IMR-90 (cell line): ENCODE measurements around the gene MLST8. TPM values are rescaled to one million over a fixed set of nuclear protein-coding genes. Genes with fewer than 3 reads are reported as not detected.

Experiments
- ATAC-seq: fragments of 200-7000 bp; cut with Tn5 transposase; 2 replicates; pipeline ENCODE4 v1.9.1; 2020; ENCODE audit warnings: low read depth, mild to moderate bottlenecking, moderate library complexity
- BruUV-seq: library from RNA; stranded (reverse); fragments of 400-500 nt; replicated peaks from 2 replicates; lab custom pipeline; 2021; lab: Mats Ljungman, UMichigan
- CTCF ChIA-PET: fragments of 300-600 bp; formaldehyde crosslinking; extraction: SDS; loops from one replicate; lab custom pipeline; 2021; ENCODE audit warnings: antibody characterized with exemption; lab: Yijun Ruan, JAX
- POLR2A ChIA-PET: fragments of 300-600 bp; sonication (Branson Sonifier 250); formaldehyde crosslinking; loops from one replicate; lab custom pipeline; 2022; ENCODE audit warnings: antibody characterized with exemption; ENCODE audit not compliant: unreplicated experiment; lab: Charles Lee
- DNase-seq: peaks from one replicate; pipeline ENCODE4 v3.0.0; 2013
- H2AFZ ChIP-seq: replicated peaks from 2 replicates; pipeline ENCODE3; 2013; ENCODE audit warnings: low read length, mild to moderate bottlenecking; ENCODE audit not compliant: poor library complexity
- H2AK5ac ChIP-seq: 2 replicates; pipeline ENCODE4 v1.6.1; 2013; ENCODE audit warnings: low read depth, low read length, inconsistent platforms
- H2AK9ac ChIP-seq: replicated peaks from 2 replicates; pipeline ENCODE3; 2013; ENCODE audit warnings: mild to moderate bottlenecking, low read depth, low read length, moderate library complexity; ENCODE audit not compliant: poor library complexity
- H2BK120ac ChIP-seq: 2 replicates; pipeline ENCODE4 v1.6.1; 2013; ENCODE audit warnings: low read depth, low read length, inconsistent platforms
- H2BK15ac ChIP-seq: 3 replicates; pipeline ENCODE4 v1.6.1; 2013; ENCODE audit warnings: low read depth, low read length, inconsistent platforms
- H2BK20ac ChIP-seq: 2 replicates; pipeline ENCODE4 v1.6.1; 2013; ENCODE audit warnings: low read depth, mild to moderate bottlenecking, inconsistent platforms, low read length, moderate library complexity
- H2BK5ac ChIP-seq: 2 replicates; pipeline ENCODE4 v1.6.1; 2013; ENCODE audit warnings: mild to moderate bottlenecking, low read depth, low read length, inconsistent platforms; ENCODE audit not compliant: poor library complexity, severe bottlenecking
- H3K14ac ChIP-seq: replicated peaks from 2 replicates; pipeline ENCODE4 v1.6.1; 2013; ENCODE audit warnings: low read depth, low read length, inconsistent platforms
- H3K18ac ChIP-seq: 2 replicates; pipeline ENCODE4 v1.6.1; 2013; ENCODE audit warnings: low read depth, low read length, control low read depth
- H3K23ac ChIP-seq: 2 replicates; pipeline ENCODE4 v1.6.1; 2013; ENCODE audit warnings: low read depth, low read length, inconsistent platforms
- H3K27ac ChIP-seq: 2 replicates; pipeline ENCODE4 v1.5.1; 2013; ENCODE audit warnings: mild to moderate bottlenecking, control low read depth, low read length; ENCODE audit not compliant: insufficient read depth
- H3K27me3 ChIP-seq: 2 replicates; pipeline ENCODE4 v1.6.1; 2013; ENCODE audit warnings: low read length; ENCODE audit not compliant: control insufficient read depth, insufficient read depth
- H3K36me3 ChIP-seq: 2 replicates; pipeline ENCODE4 v1.6.1; 2013; ENCODE audit warnings: low read length, mixed read lengths; ENCODE audit not compliant: control insufficient read depth, insufficient read depth
- H3K4ac ChIP-seq: 2 replicates; pipeline ENCODE4 v1.6.1; 2013; ENCODE audit warnings: low read depth, low read length, inconsistent platforms
- H3K4me1 ChIP-seq: 2 replicates; pipeline ENCODE4 v1.6.1; 2013; ENCODE audit warnings: low read length, mixed read lengths; ENCODE audit not compliant: control insufficient read depth, insufficient read depth
- H3K4me2 ChIP-seq: 2 replicates; pipeline ENCODE4 v1.6.1; 2013; ENCODE audit warnings: low read depth, mild to moderate bottlenecking, control low read depth, low read length, moderate library complexity
- H3K4me3 ChIP-seq: 2 replicates; pipeline ENCODE4 v1.5.1; 2013; ENCODE audit warnings: low read depth, mild to moderate bottlenecking, control low read depth, low read length, moderate library complexity; ENCODE audit not compliant: insufficient read depth
- H3K56ac ChIP-seq: 2 replicates; pipeline ENCODE4 v1.6.1; 2013; ENCODE audit warnings: low read length, inconsistent platforms; ENCODE audit not compliant: insufficient read depth; ENCODE audit errors: extremely low read depth
- H3K79me1 ChIP-seq, 2 experiments: 2 replicates each; pipeline ENCODE4 v1.6.1; 2013; ENCODE audit warnings: low read length in 2 of 2, inconsistent platforms in 1 of 2, low read depth in 1 of 2
- H3K9ac ChIP-seq: 2 replicates; pipeline ENCODE4 v1.6.1; 2013; ENCODE audit warnings: low read depth, low read length, control low read depth
- H3K9me1 ChIP-seq: 2 replicates; pipeline ENCODE4 v1.6.1; 2013; ENCODE audit warnings: low read length, inconsistent platforms; ENCODE audit not compliant: insufficient read depth
- H3K9me3 ChIP-seq: 2 replicates; pipeline ENCODE4 v1.6.1; 2013; ENCODE audit warnings: low read length; ENCODE audit not compliant: control insufficient read depth, insufficient read depth
- H4K20me1 ChIP-seq: 2 replicates; pipeline ENCODE4 v1.6.1; 2013; ENCODE audit warnings: low read length, inconsistent platforms; ENCODE audit not compliant: insufficient read depth
- H4K5ac ChIP-seq: 2 replicates; pipeline ENCODE4 v1.6.1; 2013; ENCODE audit warnings: mild to moderate bottlenecking, low read depth, low read length, control low read depth
- H4K8ac ChIP-seq, 2 experiments: 2 replicates each; pipeline ENCODE4 v1.6.1; 2013; ENCODE audit warnings: low read depth in 2 of 2, low read length in 2 of 2, control low read depth in 1 of 2, inconsistent platforms in 1 of 2
- H4K91ac ChIP-seq: 2 replicates; pipeline ENCODE4 v1.6.1; 2013; ENCODE audit warnings: low read depth, low read length, inconsistent platforms; ENCODE audit not compliant: insufficient read depth
- FOS ChIP-seq: fragments of 150-350 bp; IDR thresholded peaks from 2 replicates; pipeline ENCODE4 v1.6.1; 2016; ENCODE audit warnings: low read depth, low read length
- MAFK ChIP-seq: IDR thresholded peaks from 2 replicates; pipeline ENCODE4 v1.6.1; 2012; ENCODE audit warnings: low read depth, low read length, improper control_type of control experiment
- MAZ ChIP-seq: IDR thresholded peaks from 2 replicates; pipeline ENCODE4 v1.6.1; 2012; ENCODE audit warnings: low read depth, mild to moderate bottlenecking, low read length, improper control_type of control experiment, moderate library complexity, borderline replicate concordance
- MXI1 ChIP-seq: IDR thresholded peaks from 2 replicates; pipeline ENCODE4 v1.6.1; 2012; ENCODE audit warnings: low read depth, mild to moderate bottlenecking, low read length, moderate library complexity, borderline replicate concordance
- RCOR1 ChIP-seq: IDR thresholded peaks from 2 replicates; pipeline ENCODE4 v1.6.1; 2012; ENCODE audit warnings: mild to moderate bottlenecking, low read length, improper control_type of control experiment; ENCODE audit not compliant: insufficient replicate concordance
- RFX5 ChIP-seq: IDR thresholded peaks from 2 replicates; pipeline ENCODE4 v1.8.0; 2012; ENCODE audit warnings: low read depth, mild to moderate bottlenecking, low read length, moderate library complexity
- WGBS, 2 experiments: methylation state at CpG; one replicate each; pipeline versions ENCODE4 v1.1.5 to v1.1.7; 2013; ENCODE audit warnings: missing lambda C conversion rate in 2 of 2; ENCODE audit not compliant: insufficient read length in 1 of 2; ENCODE audit errors: extremely low coverage in 2 of 2; 5-methylcytosine and 5-hydroxymethylcytosine counted together
- dilution Hi-C: fragments of 300-500 bp; cut with HindIII; formaldehyde crosslinking; loops from one replicate; pipeline ENCODE4 v1.14.3; 2018; ENCODE audit warnings: low sequenced_read_pairs; ENCODE audit not compliant: unreplicated experiment
- in situ Hi-C: fragments of 300-500 bp; cut with MboI; formaldehyde crosslinking; loops from 3 replicates; pipeline ENCODE4 v1.14.3; 2019; ENCODE audit warnings: low sequenced_read_pairs, inconsistent platforms, mixed read lengths
- intact Hi-C: fragments of 100-400 bp; cut with micrococcal nuclease; formaldehyde crosslinking; loops from 2 replicates; pipeline ENCODE4 v1.10.0; 2022
- polyA plus RNA-seq, 3 experiments: library from polyadenylated mRNA; depleted of rRNA; stranded (reverse); fragments of >200 nt; gene quantifications; 2 replicates each; pipeline ENCODE4 v1.2.3, GENCODE V29; 2012; ENCODE audit warnings: low replicate concordance in 1 of 3
- total RNA-seq: library from RNA; depleted of rRNA; stranded (reverse); fragments of >200 nt; gene quantifications from 2 replicates; pipeline ENCODE4 v1.2.3, GENCODE V29; 2012

MLST8 gene
- total and polyA plus RNA-seq, 2 of the 4 experiments (the other 2 are of a cell fraction), result 34.4 to 93.7 TPM

DNA sequence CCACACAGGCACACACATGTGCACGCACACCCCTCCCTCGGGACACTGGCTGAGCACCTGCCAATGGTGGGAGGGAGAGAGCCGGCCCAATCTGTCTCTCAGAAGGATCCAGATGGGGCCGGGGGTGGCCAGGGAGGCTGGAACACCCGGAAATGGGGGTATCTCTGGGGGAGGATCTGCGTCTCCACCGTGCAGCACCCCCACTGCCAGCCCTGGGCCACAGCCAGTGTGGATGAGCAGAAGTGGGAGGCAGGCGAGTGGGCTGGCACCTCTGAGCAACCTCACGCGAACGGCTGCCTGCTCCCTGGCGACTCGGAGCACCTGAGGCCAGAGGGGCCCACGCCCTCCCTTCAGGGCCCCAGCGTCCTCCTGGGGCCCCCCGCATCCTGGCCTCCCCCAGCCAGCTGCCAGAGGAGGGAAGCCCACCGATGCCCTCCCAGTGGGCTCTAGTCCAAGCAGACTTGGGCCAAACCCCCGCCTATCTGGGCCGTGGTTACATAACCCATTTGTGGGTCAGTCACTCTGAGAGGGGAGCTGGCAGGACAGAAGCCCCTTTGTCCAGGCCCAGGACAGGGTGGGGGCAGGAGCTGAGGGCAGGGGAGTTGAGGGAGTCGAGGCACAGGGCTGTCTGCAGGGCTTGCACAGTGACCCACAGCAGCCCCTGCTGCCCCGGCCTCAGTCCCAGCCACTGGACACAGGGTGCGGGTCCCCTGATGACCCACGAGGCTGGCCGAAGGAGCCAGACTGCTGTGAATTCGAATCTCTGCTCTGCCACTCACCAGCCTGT is 14.4 kb upstream of the MLST8 start:
- H2AK5ac ChIP-seq, result no peak overlapping the region
- ChIA-PET CTCF (no interaction called here), POLR2A (no interaction called here)
- H3K79me1 ChIP-seq, result no peaks in the 10 kb centered on the region
- H3K36me3 ChIP-seq, result no peaks in the 10 kb centered on the region
- no peaks in the 10 kb centered on the region for H3K9me3 ChIP-seq
- H3K27me3 ChIP-seq, result peaks cover 26% of the 10 kb centered on the region
- H3K27ac ChIP-seq, result no peak overlapping the region
- in situ Hi-C loops (no loop called here), intact Hi-C loops (no loop called here), dilution Hi-C loops (no loop called here)
- H3K4me2 ChIP-seq, result no peak overlapping the region
- no TSS peak for BruUV-seq
- no peak overlapping the region for H3K14ac ChIP-seq
- no peak overlapping the region for H4K5ac ChIP-seq
- no peak overlapping the region for H2AK9ac ChIP-seq
- H2BK120ac ChIP-seq, result no peak overlapping the region
- H2BK5ac ChIP-seq, result no peak overlapping the region
- H3K4me3 ChIP-seq, result no peak overlapping the region
- no peak overlapping the region for H2AFZ ChIP-seq
- no peak overlapping the region for H4K91ac ChIP-seq
- no peak for DNase-seq
- H2BK15ac ChIP-seq, result no peak overlapping the region
- no peak overlapping the region for H4K8ac ChIP-seq
- H3K4ac ChIP-seq, result no peak overlapping the region
- H3K4me1 ChIP-seq, result no peaks in the 10 kb centered on the region
- no peak overlapping the region for H3K56ac ChIP-seq
- no peak overlapping the region for H2BK20ac ChIP-seq
- H3K23ac ChIP-seq, result no peak overlapping the region
- 78% methylated on average over 13 of the region's 25 CpGs; no CpG with 5 or more reads in 1 of the 2 experiments for WGBS, 2 experiments
- H3K9me1 ChIP-seq, result no peaks in the 10 kb centered on the region
- H3K9ac ChIP-seq, result no peak overlapping the region
- no peaks in the 10 kb centered on the region for H4K20me1 ChIP-seq
- no peak for ATAC-seq
- no peak for TF ChIP-seq RCOR1
- no peak for TF ChIP-seq MAZ
- TF ChIP-seq RFX5, result no peak
- no peak for TF ChIP-seq MAFK
- no peak for TF ChIP-seq MXI1
- no peak for TF ChIP-seq FOS
- no peak overlapping the region for H3K18ac ChIP-seq
